SK-N-SH treated with all-trans-retinoic acid at 6 μM for 48 hours (cell line): ENCODE measurements around the gene EIF5.

ENCODE experiments used
- BACH2 ChIP-seq: fragments of 250-450 bp; sonication (Bioruptor Pico); IDR thresholded peaks from 2 replicates; pipeline ENCODE4 v1.9.0; 2021; ENCODE audit warnings: mild to moderate bottlenecking, borderline replicate concordance
- CREB5 ChIP-seq: fragments of 250-450 bp; sonication (Bioruptor Pico); IDR thresholded peaks from 2 replicates; pipeline ENCODE4 v1.5.1; 2020; ENCODE audit warnings: low read depth, mild to moderate bottlenecking, moderate library complexity
- ISL1 ChIP-seq: fragments of 250-450 bp; sonication (Bioruptor Pico); IDR thresholded peaks from 2 replicates; pipeline ENCODE4 v2.1.2; 2022; ENCODE audit warnings: mild to moderate bottlenecking, moderate library complexity
- OSR1 ChIP-seq: fragments of 250-450 bp; sonication (Bioruptor Pico); IDR thresholded peaks from 2 replicates; pipeline ENCODE4 v1.8.0; 2022; ENCODE audit warnings: moderate library complexity, mild to moderate bottlenecking, inconsistent platforms
- PATZ1 ChIP-seq: fragments of 250-450 bp; sonication (Bioruptor Pico); IDR thresholded peaks from 2 replicates; pipeline ENCODE4 v1.8.0; 2020; ENCODE audit warnings: mild to moderate bottlenecking, moderate library complexity, borderline replicate concordance
- POU6F1 ChIP-seq: fragments of 250-450 bp; sonication (Bioruptor Pico); IDR thresholded peaks from 2 replicates; pipeline ENCODE4 v1.8.0; 2021; ENCODE audit warnings: low read depth, mild to moderate bottlenecking, moderate library complexity, borderline replicate concordance
- PPARA ChIP-seq: fragments of 250-450 bp; sonication (Bioruptor Pico); IDR thresholded peaks from 2 replicates; pipeline ENCODE4 v1.5.0; 2020; ENCODE audit warnings: mild to moderate bottlenecking, borderline replicate concordance
- RARB ChIP-seq: fragments of 250-450 bp; sonication (Bioruptor Pico); IDR thresholded peaks from 2 replicates; pipeline ENCODE4 v1.8.0; 2021; ENCODE audit warnings: mild to moderate bottlenecking, moderate library complexity
- ZFP30 ChIP-seq: fragments of 450-650 bp; formaldehyde crosslinking; IDR thresholded peaks from 2 replicates; pipeline ENCODE4 v1.5.0; 2022; ENCODE audit warnings: mild to moderate bottlenecking, moderate library complexity
- TF ChIP-seq, protein P1 (sequence below): fragments of 250-450 bp; sonication (Bioruptor Pico); IDR thresholded peaks from 2 replicates; pipeline ENCODE4 v1.5.0; 2020; ENCODE audit warnings: mild to moderate bottlenecking, moderate library complexity

- no peak for TF ChIP-seq CREB5 (CRISPR knock-in tag)
- TF ChIP-seq, protein P1, sequence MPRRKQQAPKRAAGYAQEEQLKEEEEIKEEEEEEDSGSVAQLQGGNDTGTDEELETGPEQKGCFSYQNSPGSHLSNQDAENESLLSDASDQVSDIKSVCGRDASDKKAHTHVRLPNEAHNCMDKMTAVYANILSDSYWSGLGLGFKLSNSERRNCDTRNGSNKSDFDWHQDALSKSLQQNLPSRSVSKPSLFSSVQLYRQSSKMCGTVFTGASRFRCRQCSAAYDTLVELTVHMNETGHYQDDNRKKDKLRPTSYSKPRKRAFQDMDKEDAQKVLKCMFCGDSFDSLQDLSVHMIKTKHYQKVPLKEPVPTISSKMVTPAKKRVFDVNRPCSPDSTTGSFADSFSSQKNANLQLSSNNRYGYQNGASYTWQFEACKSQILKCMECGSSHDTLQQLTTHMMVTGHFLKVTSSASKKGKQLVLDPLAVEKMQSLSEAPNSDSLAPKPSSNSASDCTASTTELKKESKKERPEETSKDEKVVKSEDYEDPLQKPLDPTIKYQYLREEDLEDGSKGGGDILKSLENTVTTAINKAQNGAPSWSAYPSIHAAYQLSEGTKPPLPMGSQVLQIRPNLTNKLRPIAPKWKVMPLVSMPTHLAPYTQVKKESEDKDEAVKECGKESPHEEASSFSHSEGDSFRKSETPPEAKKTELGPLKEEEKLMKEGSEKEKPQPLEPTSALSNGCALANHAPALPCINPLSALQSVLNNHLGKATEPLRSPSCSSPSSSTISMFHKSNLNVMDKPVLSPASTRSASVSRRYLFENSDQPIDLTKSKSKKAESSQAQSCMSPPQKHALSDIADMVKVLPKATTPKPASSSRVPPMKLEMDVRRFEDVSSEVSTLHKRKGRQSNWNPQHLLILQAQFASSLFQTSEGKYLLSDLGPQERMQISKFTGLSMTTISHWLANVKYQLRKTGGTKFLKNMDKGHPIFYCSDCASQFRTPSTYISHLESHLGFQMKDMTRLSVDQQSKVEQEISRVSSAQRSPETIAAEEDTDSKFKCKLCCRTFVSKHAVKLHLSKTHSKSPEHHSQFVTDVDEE (CRISPR knock-in tag) = no peak
- no peak for TF ChIP-seq RARB (CRISPR knock-in tag)
- TF ChIP-seq PATZ1 = no peak
- TF ChIP-seq PPARA (CRISPR knock-in tag) = no peak
- no peak for TF ChIP-seq ZFP30 (CRISPR knock-in tag)
- no peak for TF ChIP-seq BACH2 (CRISPR knock-in tag)
- TF ChIP-seq OSR1 = no peak
- no peak for TF ChIP-seq ISL1 (CRISPR knock-in tag)
- no peak for TF ChIP-seq POU6F1 (CRISPR knock-in tag)
These were observed 16.8 kb upstream of the EIF5 start for GRCh38 chr14:103317251-103317650.
